ENCODE results near the gene B3GNT7.

- TF ChIP-seq EZH2 (IDR thresholded peaks at IDR 0.05; ENCODE audit: borderline replicate concordance, insufficient read depth, low read length, poor library complexity, severe bottlenecking) (no peak), CTCF (IDR thresholded peaks at IDR 0.05; ENCODE audit: poor library complexity, severe bottlenecking) (no peak), EP300 (conservative IDR thresholded peaks at IDR 0.05; ENCODE audit: poor library complexity, severe bottlenecking) (no peak), REST (IDR thresholded peaks at IDR 0.05; ENCODE audit: borderline replicate concordance) (no peak), SMC3 (conservative IDR thresholded peaks at IDR 0.05; ENCODE audit: poor library complexity) (no peak), POLR2AphosphoS5 (IDR thresholded peaks at IDR 0.05) (no peak), TAF1 (IDR thresholded peaks at IDR 0.05; ENCODE audit: low read depth) (no peak), RAD21 (conservative IDR thresholded peaks at IDR 0.05) (no peak)
These were observed 4.8 kb upstream of the B3GNT7 start for GRCh38 chr2:231390667-231391066.
